Smooth muscle cell of the brain vasculature (primary cell): Measurements from ENCODE around the gene HCFC1R1.
A peak's percentile ranks its signal among the peaks of the same experiment; 100 is the strongest.
"Not testable (repeated sequence)": the region's sequence is repeated elsewhere in the genome, so short reads cannot be mapped to it uniquely, and the experiment has no call there.

Experiments
- DNase-seq: peaks from one replicate; pipeline ENCODE4 v3.0.0-alpha.2; 2012; ENCODE audit warnings: low read depth, low spot score

The HCFC1R1 gene, protein sequence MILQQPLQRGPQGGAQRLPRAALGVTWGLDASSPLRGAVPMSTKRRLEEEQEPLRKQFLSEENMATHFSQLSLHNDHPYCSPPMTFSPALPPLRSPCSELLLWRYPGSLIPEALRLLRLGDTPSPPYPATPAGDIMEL

DNA sequence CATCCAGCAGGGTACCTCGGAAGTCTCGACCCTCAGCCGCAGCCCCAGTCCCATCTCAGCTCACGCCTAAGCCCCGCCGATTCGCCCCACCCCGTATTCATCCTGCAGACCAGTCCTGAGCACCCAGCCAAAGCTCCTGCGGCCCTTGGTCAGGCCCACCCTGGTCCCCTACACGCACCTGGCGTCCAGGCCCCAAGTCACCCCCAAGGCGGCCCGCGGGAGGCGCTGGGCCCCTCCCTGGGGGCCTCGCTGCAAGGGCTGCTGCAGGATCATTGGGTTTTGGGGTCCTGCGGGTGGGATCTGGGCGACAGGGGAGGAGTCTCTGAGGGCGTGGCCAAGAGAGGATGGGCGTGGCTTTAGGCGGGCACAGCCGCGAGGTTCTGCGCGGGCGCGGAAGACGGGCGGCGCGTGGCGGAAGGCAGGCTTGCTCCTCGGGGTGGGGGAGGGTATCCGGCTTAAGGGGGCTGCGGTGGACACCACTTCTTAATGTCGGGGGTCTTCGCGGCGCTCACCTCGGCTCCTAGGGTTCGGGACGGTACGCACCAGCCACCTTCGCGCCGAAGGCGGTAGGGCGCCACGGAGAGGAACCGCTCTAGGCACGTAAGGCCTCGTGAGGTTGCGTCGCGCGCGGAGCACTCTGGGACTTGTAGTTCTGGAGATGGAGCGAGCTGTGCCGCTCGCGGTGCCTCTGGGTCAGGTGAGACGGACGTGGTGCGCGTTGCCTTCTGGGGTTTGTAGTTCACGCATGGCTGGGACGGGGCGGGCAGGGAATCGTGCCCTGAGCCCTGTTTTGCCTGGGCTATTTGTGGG lies at the start of gene HCFC1R1, which contains the start of gene THOC6:
Gene HCFC1R1, minus strand, starts transcription at position 274 of the 810 bp plus-strand sequence. Its CDS starts 1 bp downstream, at position 273.
Gene THOC6, plus strand, starts transcription at position 367 of the 810 bp plus-strand sequence. Its CDS starts 292 bp downstream, at position 659.
- peak; percentile 97 for DNase-seq

DNA sequence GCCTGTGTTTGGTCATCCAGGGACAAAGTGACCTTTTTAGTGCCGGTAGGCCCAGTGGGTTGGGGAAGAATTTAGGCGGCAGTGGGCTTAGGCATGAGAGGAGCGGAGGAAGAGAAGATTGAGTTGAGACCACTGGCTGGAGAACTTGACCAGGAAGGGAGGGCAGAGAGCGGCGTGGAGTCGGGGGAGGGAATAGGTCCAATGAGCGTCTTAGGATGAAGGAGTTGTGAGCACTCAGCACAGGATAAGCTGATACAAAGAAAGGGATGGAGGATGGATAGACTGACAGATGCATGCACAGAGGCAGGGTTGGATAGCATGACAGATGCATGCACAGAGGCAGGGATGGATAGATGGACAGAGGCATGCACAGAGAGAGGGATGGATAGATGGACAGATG lies 49.7 kb upstream of the HCFC1R1 start:
- DNase-seq: no peak

DNA sequence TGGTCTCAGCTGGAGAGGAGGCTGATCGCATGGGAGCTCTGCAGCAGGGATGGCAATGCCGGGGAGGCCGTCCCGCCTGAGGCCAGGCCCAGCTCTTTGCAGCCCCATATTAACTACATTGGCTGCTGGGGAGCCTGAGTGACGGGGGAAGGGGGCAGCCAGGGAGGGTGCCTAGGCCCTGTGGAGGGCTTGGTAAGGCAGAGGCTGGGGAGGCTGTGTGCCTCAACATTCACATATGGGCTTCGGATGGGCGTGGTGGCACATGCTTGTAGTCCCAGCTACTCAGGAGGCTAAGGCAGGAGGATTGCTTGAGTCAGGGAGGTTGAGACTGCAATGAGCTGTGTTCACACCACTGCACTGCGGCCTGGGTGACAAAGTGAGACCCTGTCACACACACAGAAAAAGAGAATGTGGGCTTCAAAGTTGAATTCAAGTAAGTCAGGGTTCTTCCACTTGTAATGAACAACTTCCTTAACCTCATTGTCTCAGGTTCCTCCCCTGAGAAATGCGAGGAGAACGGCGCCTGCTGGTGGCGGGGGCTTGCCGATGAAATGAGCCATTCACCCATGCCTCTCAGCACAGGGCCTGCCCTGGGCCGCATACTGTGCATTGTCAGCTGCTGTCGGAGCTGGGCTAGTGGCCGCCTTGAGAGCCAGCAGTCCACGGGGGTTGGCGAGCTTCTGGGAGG lies 49.0 kb upstream of the HCFC1R1 start:
- not testable (repeated sequence) for DNase-seq

DNA sequence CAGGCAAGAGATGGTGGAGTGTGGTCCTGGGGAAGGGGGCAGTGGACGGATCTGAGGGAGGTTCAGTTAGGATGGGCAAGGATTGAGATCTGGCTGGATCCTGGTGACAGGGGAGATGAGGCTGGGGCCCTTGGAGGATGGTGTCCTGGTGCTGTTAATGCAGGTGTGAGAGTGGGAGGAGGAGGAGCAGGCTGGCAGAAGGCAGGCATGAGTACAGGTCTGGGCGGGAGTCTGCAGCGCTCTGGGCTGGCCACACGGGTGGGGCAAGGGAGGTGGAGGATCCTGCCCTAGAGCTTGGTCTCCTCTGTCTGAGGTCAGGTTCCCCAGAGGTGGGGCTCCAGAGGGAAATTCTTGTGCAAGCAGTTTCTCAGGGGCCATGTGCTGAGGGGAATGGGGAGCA lies 48.4 kb upstream of the HCFC1R1 start:
- not testable (repeated sequence) for DNase-seq

DNA sequence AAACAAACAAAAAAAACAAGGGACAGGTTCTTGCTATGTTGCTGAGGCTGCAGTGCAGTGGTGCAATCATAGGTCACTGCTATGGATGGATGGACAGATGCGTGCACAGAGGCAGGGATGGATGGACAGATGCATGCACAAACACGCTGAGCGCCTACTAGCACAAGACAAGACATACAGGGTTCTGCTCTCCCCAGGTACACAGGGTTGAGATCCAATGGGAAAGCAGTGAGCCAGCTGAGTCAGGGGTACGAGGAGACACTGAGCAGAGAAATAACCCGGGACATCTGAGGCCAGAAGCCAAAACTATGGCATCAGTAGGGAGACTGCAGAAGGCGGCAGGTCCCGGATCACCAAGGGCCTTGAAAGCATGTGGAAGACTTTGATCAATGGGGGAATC lies 47.9 kb upstream of the HCFC1R1 start:
- DNase-seq: no peak

DNA sequence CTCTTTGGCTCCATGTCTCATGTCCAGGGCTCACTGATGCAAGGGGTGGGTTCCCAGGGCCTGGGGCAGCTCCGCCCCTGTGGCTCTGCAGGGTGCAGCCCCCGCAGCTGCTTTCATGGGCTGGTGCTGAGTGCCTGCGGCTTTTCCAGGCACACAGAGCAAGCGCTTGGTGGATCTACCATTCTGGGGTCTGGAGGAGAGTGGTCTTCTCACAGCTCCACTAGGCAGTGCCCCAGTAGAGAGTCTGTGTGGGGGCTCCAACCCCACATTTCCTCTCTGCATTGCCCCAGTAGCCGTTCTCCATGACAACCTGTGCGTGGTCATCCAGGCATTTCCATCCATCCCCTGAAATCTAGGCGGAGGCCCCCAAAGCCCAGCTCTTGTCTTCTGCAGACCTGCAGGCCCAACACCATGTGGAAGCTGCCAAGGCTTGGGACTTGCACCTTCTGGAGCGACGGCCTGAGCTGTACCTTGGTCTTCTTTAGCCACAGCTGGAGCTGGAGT lies 46.9 kb upstream of the HCFC1R1 start:
- no peak for DNase-seq

DNA sequence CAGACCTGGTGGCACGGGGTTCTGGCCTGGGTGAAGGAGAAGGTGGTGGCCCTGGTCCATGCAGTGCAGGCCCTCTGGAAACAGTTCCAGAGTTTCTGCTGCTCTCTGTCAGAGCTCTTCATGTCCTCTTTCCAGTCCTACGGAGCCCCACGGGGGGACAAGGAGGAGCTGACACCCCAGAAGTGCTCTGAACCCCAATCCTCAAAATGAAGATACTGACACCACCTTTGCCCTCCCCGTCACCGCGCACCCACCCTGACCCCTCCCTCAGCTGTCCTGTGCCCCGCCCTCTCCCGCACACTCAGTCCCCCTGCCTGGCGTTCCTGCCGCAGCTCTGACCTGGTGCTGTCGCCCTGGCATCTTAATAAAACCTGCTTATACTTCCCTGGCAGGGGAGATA lies 45.4 kb upstream of the HCFC1R1 start:
- not testable (repeated sequence) for DNase-seq

DNA sequence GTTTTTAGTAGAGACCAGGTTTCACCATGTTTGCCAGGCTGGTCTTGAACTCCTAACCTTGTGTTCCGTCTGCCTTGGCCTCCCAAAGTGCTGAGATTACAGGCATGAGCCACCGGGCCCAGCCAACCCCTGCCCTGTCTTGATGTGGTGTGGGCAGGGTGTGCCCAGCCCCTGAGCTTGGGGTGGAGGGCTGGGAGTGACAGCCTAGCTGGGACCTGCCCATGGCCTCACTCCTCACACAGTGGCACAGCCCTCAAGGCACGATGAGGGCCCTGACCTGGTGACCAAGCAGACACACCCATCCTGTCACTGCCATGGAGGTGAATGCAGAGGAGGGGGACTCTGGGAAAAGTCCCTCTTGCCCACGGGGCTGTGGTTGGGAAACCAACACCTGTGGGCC lies 44.7 kb upstream of the HCFC1R1 start:
- no peak for DNase-seq

DNA sequence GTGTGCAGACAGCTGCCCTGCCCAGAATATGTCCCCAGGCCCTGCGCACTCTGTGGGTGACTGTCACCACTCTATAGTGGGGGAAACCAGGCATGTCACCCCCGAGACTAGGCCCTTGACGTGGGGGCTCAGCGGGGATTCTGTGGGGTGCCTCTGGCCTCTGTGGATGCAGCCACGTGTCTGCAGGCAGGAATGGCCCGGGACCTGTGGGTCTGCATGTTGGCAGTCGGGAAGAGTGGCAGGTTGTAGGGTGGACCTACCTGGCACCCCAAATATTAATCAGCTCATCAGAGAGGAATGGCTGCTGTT lies 42.7 kb upstream of the HCFC1R1 start:
- no peak for DNase-seq

DNA sequence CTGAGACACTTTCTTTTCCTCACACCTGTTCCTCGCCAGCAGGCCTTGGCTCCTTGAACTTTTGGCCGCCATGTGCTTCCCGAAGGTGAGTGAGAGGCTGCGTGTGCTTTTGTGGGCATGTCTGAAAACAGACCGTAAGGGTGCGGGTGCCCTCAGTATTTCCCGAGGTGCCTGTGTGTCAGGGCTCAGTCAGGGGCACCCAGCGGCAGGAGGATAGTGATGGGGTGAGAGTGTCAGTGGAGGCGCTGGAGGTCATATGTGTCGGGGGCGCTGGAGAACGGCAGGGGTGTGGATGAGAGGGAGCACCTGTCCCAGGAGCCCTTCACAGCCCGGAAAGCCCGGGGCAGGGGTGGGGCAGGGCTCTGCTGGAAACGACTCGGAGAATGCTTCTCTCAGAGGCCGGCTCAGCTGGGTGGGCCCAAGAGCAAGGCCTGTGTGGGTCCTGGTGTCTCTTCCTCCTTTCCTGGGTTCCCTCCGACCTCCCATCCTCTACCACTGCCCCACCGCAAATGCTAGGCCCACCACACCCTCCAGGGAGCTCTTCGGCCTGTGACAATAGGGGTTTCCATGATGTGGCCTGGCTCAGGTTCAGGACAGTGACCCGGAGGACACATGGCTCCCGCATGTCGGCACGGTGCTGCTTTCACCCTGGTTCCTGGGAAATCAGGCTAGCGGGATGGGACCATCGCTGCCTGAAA lies 42.1 kb upstream of the HCFC1R1 start:
- DNase-seq: no peak

DNA sequence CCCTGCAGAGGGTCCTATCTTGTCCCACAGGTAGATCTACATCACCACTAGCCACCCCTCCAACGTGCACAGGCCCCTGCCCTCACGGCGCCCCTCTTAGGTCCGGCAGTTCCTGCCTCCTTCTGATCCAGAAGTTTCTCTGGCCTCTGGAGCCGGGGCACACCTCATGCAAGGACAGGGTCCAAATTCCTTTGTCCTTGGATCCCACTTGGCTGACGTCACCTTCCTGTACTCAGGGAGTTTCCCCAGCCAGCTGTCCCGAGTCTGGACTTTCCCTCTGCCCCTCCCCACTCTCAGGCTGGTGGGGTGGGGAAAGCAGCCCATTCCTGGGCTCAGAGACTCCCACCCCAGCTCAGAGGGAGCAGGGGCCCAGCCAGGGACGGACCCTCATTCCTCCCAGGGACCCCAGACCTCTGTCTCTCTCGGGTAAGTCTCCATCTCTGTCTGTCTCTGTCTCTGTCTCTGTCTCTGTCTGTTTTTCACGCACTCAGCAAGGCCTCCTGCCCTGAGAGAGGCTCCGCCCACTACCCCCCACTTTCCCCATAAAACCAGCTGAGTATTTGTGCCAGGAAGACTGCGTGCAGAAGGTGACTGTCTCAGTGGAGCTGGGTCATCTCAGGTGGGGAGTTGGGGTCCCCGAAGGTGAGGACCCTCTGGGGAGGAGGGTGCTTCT lies 41.5 kb upstream of the HCFC1R1 start, which contains the start of gene IL32:
Gene IL32, plus strand, starts transcription at position 572 of the 673 bp plus-strand sequence. CDS start 172 bp downstream, outside the sequence.
- DNase-seq: no peak

DNA sequence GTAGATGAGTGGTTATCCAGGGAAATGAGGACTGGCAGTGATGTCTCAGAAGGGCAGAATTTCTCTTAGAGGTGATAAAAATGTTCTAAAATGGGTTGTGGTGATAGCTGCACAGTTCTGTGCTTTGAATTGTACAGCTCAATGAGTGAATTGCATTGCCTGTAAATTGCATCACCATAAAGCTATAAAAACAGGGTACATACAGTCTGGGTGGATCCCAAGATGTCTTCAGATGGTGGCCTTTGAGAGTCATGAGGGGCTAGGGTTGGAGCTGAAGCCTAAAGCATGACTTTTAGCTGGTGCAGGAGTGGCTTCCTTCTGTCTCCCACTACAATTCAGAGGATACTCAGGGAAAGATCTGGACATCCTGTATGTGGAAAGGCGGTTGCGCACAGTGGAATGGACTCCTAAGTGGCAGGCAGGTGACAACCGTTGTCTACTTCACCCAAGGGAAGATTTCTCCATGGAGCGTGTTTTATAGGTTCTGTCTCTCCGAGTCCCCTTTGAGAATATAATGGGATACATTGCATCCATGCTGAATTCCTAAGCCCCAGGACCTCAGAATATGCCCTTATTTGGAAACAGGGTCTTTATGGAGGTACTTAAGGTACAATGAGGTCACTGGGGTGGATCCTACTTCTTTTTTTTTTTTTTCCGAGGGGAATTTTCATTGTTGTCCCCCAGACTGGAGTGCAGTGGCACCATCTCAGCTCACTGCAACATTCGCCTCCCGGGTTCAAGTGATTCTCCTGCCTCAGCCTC lies 40.1 kb upstream of the HCFC1R1 start:
- DNase-seq: no peak

DNA sequence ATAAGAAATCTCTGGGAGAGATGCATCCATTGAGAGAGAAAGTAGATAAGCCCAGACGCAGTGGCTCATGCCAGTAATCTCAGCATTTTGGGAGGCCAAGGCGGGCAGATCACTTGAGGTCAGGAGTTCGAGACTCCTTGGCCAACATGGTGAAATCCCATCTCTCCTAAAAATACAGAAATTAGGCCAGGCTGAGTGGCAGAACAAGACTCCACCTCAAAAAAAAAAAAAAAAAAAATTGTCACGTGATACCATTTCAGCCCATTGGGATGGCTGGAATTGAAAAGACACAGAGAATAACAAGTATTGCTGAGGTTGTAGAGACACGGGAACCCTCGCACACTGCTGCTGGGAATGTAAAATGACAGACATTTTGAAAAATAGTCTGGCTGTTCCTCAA lies 38.8 kb upstream of the HCFC1R1 start:
- DNase-seq: no peak

DNA sequence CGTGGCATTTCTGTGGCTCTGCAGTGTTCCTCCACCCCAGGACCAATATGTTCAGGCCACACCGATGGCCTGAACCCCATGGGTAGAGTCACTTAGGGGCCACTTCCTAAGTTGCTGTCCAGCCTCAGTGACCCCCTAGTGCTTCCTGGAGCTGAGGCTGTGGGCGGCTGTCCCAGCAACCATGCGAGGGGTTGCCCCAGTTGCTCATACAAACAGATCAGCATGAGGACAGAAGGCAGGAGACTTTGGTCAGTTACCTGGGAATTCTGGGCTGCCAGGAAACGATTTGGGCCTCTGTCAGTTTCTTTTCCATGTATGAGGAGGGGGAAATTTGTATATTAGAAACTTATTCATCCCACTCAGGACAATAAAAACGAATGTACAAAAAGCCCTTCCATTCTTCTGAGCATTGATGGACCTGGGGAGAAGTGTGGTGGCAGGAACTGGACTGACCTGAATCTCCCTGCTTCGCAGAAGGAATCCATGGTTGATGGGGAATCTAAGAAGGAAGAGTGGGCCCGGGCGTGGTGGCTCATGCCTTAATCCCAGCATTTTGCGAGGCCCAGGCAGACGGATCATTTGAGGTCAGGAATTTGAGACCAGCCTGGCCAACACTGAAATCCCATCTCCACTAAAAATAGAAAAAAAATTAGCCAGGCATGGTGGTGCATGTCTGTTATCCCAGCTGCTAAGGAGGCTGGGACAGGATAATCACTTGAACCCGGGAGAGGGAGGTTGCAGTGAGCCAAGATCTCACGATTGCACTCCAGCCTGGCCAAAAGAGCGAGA lies 36.8 kb upstream of the HCFC1R1 start:
- DNase-seq: no peak

DNA sequence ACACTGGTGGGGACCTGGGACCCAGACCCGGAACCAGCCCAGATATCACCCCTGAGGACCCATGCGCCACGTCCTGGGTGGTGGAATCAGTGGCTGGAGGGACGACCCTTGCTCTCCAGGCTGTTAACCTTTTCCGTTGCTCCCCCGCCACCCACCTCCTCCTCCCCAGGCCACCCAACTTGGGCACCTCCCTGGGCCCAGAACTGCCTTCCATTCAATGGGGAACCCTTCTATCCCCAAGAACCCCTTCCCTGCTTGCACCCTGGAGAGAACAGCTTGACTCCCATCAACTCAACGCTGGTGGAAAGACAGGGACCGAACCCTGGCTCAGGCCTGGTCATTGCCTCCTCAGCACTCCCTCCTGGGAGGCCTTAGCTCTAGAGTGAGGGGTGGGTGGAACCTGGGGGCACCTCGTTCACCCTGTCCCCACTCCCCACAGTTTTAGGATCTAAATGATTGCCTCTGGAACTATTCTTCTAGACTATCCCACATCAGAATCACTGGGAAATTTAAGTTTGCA lies 36.0 kb upstream of the HCFC1R1 start:
- no peak for DNase-seq

DNA sequence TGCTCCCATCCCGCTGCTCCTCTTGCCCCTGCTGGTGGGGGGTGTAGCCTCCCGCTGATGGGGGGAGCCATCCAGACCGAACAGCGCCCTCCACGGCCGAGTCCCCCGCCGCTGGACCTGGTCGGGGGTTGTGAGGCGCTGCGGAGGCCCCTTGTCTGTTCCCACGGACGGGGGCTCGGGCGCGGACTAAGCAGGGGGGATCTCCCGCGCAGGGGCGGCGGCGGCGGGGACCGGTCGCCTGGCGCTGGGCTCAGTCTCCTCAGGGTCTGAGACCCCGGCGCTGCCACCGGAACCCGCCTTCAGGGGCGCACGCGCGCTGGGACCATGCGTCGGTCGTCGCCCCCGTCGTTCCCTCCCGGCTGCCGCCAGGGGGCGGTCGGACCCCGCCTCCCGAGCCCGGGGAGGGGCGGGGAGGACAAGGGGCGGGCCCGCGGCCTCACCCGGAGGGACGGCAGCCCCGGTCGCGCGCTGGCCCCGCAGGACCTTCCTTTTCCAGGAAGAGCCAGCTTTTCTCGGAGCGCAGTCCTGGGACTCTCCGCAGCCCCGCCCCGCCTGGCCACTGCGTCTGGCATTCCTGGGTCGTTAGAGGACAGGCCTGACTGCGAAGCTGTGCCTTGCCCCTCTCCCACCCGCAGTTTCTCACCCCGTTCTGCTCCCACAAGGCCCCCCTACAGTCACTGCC lies 35.4 kb upstream of the HCFC1R1 start:
- DNase-seq: peak; percentile 49

DNA sequence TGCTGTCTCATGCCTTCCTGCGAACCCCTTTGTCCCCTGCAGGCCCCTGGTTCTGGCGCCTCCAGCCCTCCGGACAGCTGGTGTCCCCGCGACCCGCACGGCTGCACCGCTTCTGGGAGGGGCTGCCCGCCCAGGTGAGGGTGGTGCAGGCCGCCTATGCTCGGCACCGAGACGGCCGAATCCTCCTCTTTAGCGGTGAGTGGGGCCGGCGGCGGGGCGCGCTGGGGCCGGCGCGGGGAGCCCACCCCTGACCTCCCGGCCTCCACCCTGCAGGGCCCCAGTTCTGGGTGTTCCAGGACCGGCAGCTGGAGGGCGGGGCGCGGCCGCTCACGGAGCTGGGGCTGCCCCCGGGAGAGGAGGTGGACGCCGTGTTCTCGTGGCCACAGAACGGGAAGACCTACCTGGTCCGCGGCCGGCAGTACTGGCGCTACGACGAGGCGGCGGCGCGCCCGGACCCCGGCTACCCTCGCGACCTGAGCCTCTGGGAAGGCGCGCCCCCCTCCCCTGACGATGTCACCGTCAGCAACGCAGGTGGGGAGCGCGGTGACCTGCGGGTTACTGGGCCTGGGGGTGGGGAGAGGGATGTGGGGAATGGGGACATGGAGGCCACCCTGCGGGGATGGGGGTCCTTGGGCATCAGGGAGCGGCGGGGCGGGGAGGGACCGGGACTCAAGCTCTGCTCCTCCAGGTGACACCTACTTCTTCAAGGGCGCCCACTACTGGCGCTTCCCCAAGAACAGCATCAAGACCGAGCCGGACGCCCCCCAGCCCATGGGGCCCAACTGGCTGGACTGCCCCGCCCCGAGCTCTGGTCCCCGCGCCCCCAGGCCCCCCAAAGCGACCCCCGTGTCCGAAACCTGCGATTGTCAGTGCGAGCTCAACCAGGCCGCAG lies 34.6 kb upstream of the HCFC1R1 start:
- no peak for DNase-seq
